Measurements from ENCODE around the gene HTR1E.
"Not testable (repeated sequence)": the region's sequence is repeated elsewhere in the genome, so short reads cannot be mapped to it uniquely, and the experiment has no call there.

Gene HTR1E

GRCh38 chr6:87001494-87001893 lies 64.2 kb downstream of the HTR1E start:
- DNase-seq, result no peak

GRCh38 chr6:87002391-87002790 lies 65.1 kb downstream of the HTR1E start:
- not testable (repeated sequence) for DNase-seq

- not testable (repeated sequence) for DNase-seq
Measured at GRCh38 chr6:87006541-87006940, 69.2 kb downstream of the HTR1E start.

- DNase-seq, result not testable (repeated sequence)
Measured at GRCh38 chr6:87009581-87009980, 72.3 kb downstream of the HTR1E start.

- DNase-seq, result no peak
Measured at GRCh38 chr6:87012035-87012434, 74.7 kb downstream of the HTR1E start.

- no peak for DNase-seq
Measured at GRCh38 chr6:87012743-87013142, 75.4 kb downstream of the HTR1E start.

- DNase-seq, result no peak
Measured at GRCh38 chr6:87016772-87017171, 79.4 kb downstream of the HTR1E start.

- no peak for DNase-seq
Measured at GRCh38 chr6:87027021-87027420, 89.7 kb downstream of the HTR1E start.

- DNase-seq, result no peak
Measured at GRCh38 chr6:87029711-87030314, 92.5 kb downstream of the HTR1E start.

GRCh38 chr6:87040729-87041128 lies 103.4 kb downstream of the HTR1E start:
- no peak for DNase-seq

- no peak for DNase-seq
Measured at GRCh38 chr6:87045521-87046075, 108.3 kb downstream of the HTR1E start.

GRCh38 chr6:87049779-87050178 lies 112.5 kb downstream of the HTR1E start:
- DNase-seq, result no peak

- no peak for DNase-seq
Measured at GRCh38 chr6:87053312-87053711, 116.0 kb downstream of the HTR1E start.

- no peak for DNase-seq
Measured at GRCh38 chr6:87054143-87054833, 117.0 kb downstream of the HTR1E start.

- DNase-seq, result no peak
Measured at GRCh38 chr6:87059943-87060342, 122.6 kb downstream of the HTR1E start.

GRCh38 chr6:87065117-87065516 lies 127.8 kb downstream of the HTR1E start:
- DNase-seq, result no peak
